GM21381 (cell line): ENCODE results near the gene GALNTL6.

Experiments used
- ATAC-seq: cut with Tn5 transposase; IDR thresholded peaks from one replicate; pipeline ENCODE4 v1.9.1; 2021; ENCODE audit warnings: mild to moderate bottlenecking, moderate library complexity; ENCODE audit not compliant: unreplicated experiment

The GALNTL6 gene

GRCh38 chr4:171876636-171877035, 63.4 kb downstream of the GALNTL6 start:
- no peak for ATAC-seq

- ATAC-seq: no peak
Observed at GRCh38 chr4:171880136-171880535, 66.9 kb downstream of the GALNTL6 start.

- no peak for ATAC-seq
Observed at GRCh38 chr4:171889681-171890080, 76.5 kb downstream of the GALNTL6 start.

GRCh38 chr4:171891038-171891437, 77.8 kb downstream of the GALNTL6 start:
- ATAC-seq: peak; percentile 57

- no peak for ATAC-seq
Observed at GRCh38 chr4:171896426-171896825, 83.2 kb downstream of the GALNTL6 start.

- no peak for ATAC-seq
Observed at GRCh38 chr4:171919314-171919713, 106.1 kb downstream of the GALNTL6 start.

- no peak for ATAC-seq
Observed at GRCh38 chr4:171920901-171921300, 107.7 kb downstream of the GALNTL6 start.

GRCh38 chr4:171924746-171925376, 111.7 kb downstream of the GALNTL6 start:
- ATAC-seq: no peak

- no peak for ATAC-seq
Observed at GRCh38 chr4:171928336-171928735, 115.1 kb downstream of the GALNTL6 start.

- no peak for ATAC-seq
Observed at GRCh38 chr4:171929477-171929876, 116.3 kb downstream of the GALNTL6 start.

- no peak for ATAC-seq
Observed at GRCh38 chr4:171929907-171930306, 116.7 kb downstream of the GALNTL6 start.

- ATAC-seq: no peak
Observed at GRCh38 chr4:171932238-171932637, 119.0 kb downstream of the GALNTL6 start.

GRCh38 chr4:171940656-171941055, 127.5 kb downstream of the GALNTL6 start:
- ATAC-seq: no peak

GRCh38 chr4:171947400-171947799, 134.2 kb downstream of the GALNTL6 start:
- ATAC-seq: no peak

GRCh38 chr4:171948038-171948437, 134.8 kb downstream of the GALNTL6 start:
- no peak for ATAC-seq

GRCh38 chr4:171954650-171955049, 141.4 kb downstream of the GALNTL6 start:
- ATAC-seq: no peak

- no peak for ATAC-seq
Observed at GRCh38 chr4:171956678-171957077, 143.5 kb downstream of the GALNTL6 start.

GRCh38 chr4:171962110-171962509, 148.9 kb downstream of the GALNTL6 start:
- ATAC-seq: no peak

GRCh38 chr4:171966356-171966755, 153.2 kb downstream of the GALNTL6 start:
- ATAC-seq: no peak

GRCh38 chr4:171978216-171978615, 165.0 kb downstream of the GALNTL6 start:
- no peak for ATAC-seq

- ATAC-seq: no peak
Observed at GRCh38 chr4:171979461-171979860, 166.3 kb downstream of the GALNTL6 start.

GRCh38 chr4:171981185-171981584, 168.0 kb downstream of the GALNTL6 start:
- no peak for ATAC-seq
